C4-2B (cell line): ENCODE results near the gene ALDH1L2.

Source experiments
- H3K27ac ChIP-seq: fragments of 450-650 bp; 2 replicates; pipeline ENCODE4 v1.5.1; 2017
- CTCF ChIP-seq: fragments of 450-650 bp; conservative IDR thresholded peaks from 2 replicates; pipeline ENCODE4 v1.5.1; 2017; ENCODE audit warnings: mild to moderate bottlenecking
- ZFX ChIP-seq: fragments of 450-650 bp; IDR thresholded peaks from 2 replicates; pipeline ENCODE4 v1.6.1; 2017

ALDH1L2 gene

GRCh38 chr12:105107494-105108371, 23.5 kb upstream of the ALDH1L2 start, which contains the start of gene WASHC4:
WASHC4 (plus strand) TSS chr12:105107731; CDS start chr12:105107801, 70 bp downstream.
- 0 out of 2 replicates have a peak, but pooled peaks have one; percentile 4 for TF ChIP-seq CTCF
- peak; percentile 49 for TF ChIP-seq ZFX

GRCh38 chr12:105107171-105107493, 22.9 kb upstream of the ALDH1L2 start:
- peak overlapping the region; percentile 79 for H3K27ac ChIP-seq
- TF ChIP-seq ZFX (no peak), CTCF (no peak)

More at GRCh38 chr12:105107494-105108371, 23.5 kb upstream of the ALDH1L2 start, which contains the start of gene WASHC4:
- peak within 1 kb of the TSS; percentile 79 for H3K27ac ChIP-seq

GRCh38 chr12:105106621-105107020, 22.4 kb upstream of the ALDH1L2 start:
- no peak overlapping the region for H3K27ac ChIP-seq
- no peak for TF ChIP-seq CTCF
- TF ChIP-seq ZFX: no peak

- TF ChIP-seq CTCF (no peak), ZFX (no peak)
Measured at GRCh38 chr12:105104762-105105161, 20.5 kb upstream of the ALDH1L2 start.

GRCh38 chr12:105102673-105103072, 18.4 kb upstream of the ALDH1L2 start:
- TF ChIP-seq CTCF (no peak), ZFX (no peak)

More at GRCh38 chr12:105104762-105105161, 20.5 kb upstream of the ALDH1L2 start:
- H3K27ac ChIP-seq: no peak overlapping the region

GRCh38 chr12:105100998-105101397, 16.7 kb upstream of the ALDH1L2 start:
- H3K27ac ChIP-seq: no peak overlapping the region
- peak; percentile 17 for TF ChIP-seq CTCF
- TF ChIP-seq ZFX: no peak

More at GRCh38 chr12:105102673-105103072, 18.4 kb upstream of the ALDH1L2 start:
- H3K27ac ChIP-seq: no peak overlapping the region
